EL (cell line): ENCODE data around the gene PARVA.
A peak's percentile ranks its signal among the peaks of the same experiment; 100 is the strongest.

Source experiments
- DNase-seq: peaks from one replicate; pipeline ENCODE4 v3.0.0-alpha.2; 2016

The PARVA gene

DNA sequence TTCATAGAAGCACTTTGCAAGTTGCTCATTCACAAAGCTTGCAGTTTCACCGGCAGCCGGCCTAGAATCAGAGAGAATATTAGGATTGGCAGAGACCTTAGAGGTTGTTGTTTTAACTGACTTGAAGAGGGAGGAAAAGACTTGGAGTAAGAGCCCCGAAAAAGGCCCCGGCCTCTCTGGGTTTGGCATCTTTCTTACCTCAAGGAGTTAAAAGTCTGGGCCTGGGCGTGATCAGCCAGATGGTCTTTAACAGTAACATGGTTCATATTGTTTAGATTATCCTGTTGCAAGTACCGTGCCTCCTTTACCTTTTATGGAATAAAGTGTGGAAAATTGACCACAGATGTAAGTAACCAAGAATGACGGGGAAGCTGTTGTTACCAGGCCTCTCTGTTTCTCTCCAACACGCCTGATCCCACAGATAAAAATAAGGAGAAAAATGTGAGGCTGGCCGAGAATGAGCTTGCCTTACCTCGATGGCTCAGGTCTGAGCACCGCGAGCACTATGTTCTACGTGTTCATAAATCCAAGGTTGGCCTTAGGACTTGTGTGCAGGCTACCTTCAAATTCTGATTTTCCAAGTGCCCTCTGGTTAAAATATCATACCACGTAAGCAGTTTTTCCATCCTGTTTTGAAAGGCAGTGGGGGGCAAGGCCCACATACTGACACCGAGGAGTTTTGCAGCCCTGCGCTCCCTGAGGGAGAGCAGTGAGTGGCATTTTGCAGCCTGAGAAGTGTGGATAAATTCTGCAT lies 56.4 kb downstream of the PARVA start:
- peak; percentile 86 for DNase-seq

DNA sequence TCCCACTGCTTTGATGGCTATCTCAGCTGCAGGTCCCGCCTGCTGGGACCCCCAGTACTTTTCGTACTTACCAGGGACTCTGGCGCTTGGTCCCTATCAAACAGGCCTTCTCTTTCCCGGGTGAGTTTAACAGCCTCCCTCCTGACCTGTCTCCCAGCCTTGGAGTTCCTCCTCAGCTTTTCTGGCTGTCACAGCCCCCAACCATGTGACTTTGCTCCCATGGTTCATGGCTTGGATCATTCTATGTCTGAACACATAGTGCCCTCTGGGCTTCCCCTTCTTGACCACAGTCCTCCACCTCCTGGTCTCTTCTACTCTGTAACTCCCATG lies 56.9 kb downstream of the PARVA start:
- peak; percentile 46 for DNase-seq

GRCh38 chr11:12435264-12435663 lies 57.9 kb downstream of the PARVA start:
- no peak for DNase-seq

DNA sequence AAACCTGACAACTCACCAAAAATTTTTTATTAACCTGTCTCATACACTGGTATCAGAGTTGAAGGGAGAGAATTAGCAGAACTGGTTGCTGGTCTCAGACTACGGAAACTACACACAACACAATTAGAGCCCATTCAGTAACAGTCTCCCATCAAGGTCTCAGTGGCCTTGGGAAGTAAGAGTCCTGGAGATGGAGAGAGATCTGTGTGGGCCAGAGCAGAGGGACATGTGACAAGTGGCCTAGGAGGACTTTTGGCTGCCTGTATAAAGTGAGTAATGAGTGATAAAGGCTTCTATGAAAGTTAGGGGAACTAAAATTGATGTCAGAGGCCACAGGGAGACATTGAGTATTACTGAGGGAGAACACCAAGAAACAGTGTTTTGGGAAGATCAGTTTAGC lies 58.9 kb downstream of the PARVA start:
- DNase-seq = no peak

DNA sequence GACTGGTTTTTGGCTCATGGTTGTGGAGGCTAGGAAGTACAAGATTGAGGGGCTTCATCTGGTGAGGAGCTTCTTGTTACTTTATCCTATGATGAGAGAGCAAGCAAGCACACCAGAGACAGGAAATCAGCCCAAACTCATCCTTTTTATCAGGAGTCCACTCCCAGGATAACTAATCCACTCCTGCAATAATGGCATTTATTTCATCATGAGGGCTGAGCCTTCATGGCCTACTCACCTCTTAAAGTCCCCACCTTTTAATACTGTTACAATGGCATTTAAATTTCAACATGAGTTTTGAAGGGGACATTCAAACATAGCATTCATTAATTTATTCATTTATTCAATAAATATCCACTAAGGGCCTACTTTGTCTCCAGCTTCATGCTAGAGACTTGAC lies 60.9 kb downstream of the PARVA start:
- DNase-seq = no peak

GRCh38 chr11:12439615-12440014 lies 62.2 kb downstream of the PARVA start:
- DNase-seq = no peak

GRCh38 chr11:12440565-12440964 lies 63.2 kb downstream of the PARVA start:
- no peak for DNase-seq

GRCh38 chr11:12441231-12441861 lies 64.0 kb downstream of the PARVA start:
- peak; percentile 66 for DNase-seq

DNA sequence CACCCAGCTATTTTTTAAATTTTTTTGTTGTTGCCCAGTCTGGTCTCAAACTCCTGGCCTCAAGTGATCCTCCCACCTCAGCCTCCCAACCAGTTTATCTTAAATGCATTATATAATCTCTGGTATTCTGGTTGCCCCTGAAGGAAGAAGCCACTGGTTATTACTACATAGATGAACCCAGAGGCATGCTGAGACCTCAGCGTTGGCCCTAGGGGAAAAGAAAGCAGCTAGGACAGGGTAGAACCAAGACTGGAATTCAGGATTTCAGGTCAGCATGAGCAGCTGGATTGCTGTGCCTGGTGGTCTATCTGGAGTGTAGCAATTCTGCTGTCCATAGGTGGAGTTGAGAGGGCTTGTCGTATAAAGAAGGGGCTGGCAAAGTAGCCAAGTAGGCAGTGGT lies 67.2 kb downstream of the PARVA start:
- no peak for DNase-seq

DNA sequence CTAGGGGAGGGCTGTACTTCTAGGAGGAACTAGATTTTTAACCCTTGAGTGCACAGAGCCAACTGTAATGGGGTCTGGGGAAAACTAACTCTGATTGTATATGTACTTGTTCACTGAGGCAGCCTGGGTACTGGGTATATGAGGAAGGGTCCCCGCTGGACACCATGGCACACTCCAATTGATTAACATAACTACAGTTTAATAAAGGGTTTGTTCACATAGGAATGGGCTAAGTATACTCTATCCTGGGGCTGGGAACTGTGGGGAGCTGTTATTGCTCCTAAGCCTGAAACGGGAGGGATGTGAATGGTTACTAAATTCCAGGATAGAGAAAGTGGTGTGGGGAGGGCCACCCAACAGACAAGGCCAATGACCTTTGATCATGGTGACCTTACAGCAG lies 67.6 kb downstream of the PARVA start:
- DNase-seq = no peak

DNA sequence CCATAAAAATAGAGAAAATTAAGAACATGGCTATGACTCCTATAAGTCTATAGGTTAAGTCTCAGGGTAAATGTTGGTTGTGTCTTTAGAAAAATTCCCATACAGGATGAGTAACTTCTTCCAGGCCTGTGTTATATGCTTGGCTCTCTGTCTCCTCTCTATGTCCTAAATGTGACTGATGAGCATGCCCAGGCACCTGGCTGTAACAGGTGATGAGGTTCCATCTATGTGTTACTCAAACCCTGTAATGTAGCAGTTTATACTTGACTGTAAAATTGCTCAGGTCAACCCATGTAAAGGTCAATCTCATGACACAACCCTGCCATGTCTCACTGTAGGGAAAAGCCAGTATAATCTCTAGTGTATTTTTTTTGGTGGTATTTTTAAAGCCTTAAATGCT lies 69.5 kb downstream of the PARVA start:
- DNase-seq = no peak

DNA sequence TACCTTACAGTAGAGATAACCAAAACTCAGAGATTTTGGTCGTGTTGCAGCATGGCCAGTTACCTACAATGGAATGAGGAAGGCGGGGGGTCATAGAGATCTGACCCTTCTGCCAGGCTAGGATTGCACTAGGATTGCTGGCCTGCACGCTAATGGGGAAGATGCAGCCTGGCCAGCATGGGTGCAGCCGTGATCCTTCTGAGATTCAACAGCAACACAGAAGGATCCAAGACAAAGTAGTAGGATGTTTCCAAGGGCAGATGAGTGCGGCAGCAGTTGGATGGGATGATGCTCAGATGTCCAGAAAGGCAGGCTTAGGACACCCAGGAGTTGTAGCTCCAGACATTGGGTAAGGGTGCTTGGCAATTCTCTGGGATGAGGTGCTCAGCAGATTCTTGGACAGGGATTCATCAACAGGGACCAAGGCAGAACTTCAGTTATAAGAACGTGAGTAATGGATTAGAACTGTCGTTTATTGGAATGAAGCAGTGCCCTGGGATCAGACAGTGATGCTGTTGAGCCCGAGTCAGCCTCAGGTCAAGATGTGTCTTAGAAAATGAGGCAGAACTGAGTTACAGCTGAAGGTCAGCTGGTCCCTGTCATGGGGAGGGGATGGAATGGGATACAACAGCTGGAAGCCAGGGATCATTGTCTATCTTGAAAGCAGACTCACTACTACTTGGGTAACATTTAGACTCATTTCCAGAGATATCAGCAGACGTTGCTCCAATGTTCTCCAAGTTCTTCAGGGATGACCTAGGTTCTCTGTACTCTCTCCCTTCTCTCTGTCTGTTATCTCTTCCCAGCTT lies 71.0 kb downstream of the PARVA start:
- peak; percentile 71 for DNase-seq

GRCh38 chr11:12449961-12450715 lies 72.8 kb downstream of the PARVA start:
- DNase-seq = peak; percentile 96

- DNase-seq = no peak
These were observed 73.9 kb downstream of the PARVA start for GRCh38 chr11:12451179-12451814.

DNA sequence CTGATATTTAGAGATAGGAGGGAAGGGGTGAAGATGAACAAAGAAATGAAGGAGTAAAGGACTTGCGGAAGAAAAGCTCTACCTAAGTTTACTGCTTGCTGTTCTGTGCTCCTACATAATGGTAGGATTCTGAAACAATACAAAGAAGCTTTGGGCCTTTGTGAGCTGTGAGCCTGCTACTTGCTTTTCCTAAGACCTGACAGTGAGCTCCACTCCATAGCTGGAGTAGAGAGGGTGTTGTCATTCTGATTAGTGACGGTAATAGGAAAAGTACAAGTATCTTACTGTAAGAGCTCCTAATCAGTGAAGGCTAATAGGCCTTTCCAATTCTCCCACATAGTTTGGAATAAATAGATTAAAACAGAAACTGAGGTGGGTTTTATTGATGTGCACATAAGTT lies 75.9 kb downstream of the PARVA start:
- DNase-seq = no peak

DNA sequence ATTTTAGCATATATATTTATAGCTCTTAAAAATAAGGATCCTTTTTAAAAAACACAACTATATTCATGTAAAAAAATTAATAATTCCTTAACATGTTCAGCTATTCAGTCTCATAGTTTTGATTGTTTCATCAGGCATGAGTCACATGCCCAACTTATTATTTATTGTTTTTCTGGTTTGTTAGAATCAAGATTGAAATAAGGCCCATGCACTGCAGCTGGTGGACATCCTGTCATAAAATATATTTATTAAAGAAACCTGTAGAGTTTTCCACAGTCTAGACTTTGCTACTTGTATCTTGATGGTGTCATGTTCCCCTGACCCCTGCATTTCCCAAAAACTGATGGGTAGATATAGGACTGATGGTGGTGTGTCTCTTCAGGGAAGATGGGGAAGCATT lies 77.4 kb downstream of the PARVA start:
- peak; percentile 55 for DNase-seq

- DNase-seq = peak; percentile 84
These were observed 78.6 kb downstream of the PARVA start for GRCh38 chr11:12455938-12456337.

DNA sequence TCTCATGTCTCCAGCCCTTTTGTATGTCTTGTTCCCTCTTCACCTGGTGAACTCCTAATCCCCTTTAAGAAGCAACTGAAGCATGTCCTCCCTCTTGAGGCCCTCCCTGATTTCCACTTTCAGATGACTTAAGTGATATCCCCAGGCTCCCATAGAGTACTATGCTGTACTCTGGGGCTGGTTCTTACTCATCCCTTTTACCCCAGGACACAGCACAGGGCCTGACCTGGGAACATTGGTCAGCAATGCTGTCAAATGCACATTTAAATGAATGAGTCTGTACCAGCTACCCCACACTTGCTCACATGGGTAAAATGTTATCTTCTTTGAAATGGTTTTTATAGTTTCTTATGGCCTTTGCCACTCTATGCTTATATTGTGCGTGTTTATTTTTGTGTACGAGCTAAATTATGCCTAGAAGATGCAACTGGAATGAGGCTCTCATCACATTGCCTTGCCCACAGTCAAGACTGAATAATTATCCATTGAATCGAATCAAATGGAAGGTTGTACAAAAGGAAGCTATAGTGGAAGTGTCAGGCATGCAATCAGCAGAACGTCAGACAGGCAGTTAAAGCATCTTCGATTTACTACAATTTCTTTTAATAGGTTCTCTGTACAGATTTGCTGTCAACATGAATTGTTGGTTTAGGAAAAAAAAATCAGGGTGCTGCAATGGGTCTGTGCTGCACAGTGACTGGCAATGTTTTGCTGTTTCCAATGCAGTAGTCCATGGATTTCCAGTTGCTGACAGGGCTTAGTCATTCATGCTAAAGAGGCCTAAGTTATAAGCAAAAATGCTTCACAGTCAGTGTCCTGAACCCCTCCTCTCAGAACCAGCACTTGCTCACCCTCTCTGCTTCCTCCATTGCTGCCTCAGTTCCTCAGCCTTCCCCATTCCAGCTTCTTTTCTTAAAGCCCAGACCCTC lies 79.5 kb downstream of the PARVA start:
- peak; percentile 57 for DNase-seq

DNA sequence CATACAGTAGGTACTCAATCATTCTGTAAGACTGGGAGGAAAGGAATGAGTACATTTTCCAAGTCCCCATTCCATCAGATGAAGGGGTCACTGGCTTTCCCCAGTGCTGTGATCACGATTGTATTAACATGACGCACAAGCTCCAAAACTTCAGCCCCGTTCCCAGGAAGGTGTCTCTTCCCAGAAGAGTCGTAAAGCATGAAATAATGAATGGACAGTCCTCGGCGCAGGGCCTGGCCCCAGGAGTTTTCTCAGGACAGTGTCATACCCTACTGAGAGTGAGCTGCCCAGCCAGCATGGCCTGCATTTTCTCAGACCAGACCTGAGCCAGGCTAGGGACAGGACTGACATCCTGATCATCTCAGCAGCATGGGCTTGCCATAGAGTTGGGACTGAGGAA lies 80.7 kb downstream of the PARVA start:
- no peak for DNase-seq

DNA sequence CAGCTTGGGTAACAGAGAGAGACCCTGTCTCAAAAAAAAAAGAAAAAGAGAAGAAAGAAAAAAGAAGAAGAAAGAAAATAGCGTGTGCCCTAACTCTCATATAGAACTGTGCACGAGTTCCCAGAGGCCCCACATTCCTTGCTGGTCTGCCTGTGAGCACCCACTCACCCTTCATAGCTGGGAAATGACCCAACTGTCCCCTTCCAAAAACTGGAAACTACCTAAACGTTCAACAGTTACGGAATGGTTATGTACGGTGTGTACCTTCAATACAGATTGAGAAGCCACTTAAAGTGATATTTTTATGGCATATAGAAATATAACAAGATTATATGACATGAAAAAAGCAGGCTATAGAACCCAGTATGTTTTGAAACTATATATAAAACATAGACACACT lies 82.0 kb downstream of the PARVA start:
- no peak for DNase-seq

- no peak for DNase-seq
These were observed 82.6 kb downstream of the PARVA start for GRCh38 chr11:12459865-12460444.
